ENCODE measurements around the gene SEC24D. TPM values are rescaled to one million over a fixed set of nuclear protein-coding genes. Genes with fewer than 3 reads are reported as not detected.

Gene SEC24D
- total RNA-seq, 1 experiment from 2014 or later: 61.5 TPM

DNA sequence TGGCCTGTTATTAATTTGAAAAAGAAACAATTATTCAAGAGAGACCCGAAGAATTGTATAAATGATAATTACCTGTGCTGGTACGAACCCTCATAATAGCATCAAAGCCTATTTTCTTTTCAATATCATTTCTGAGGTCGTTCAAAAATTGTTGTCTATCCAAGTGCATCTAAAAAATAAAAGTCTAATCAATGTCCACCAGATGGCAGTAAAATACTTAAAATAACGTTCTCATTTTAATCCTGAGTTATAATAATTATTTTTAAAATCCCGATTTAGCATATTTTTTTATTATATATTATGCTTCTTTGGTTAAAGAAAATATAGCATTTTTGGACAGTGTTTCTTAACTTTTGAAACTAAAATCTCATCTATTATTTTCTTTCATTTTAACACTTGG, 95.1 kb downstream of the SEC24D start:
- Histone ChIP-seq H2AFZ (ENCODE audit: low read length) (no peak overlapping the region), H2BK120ac (ENCODE audit: low read depth, low read length, poor library complexity, severe bottlenecking) (no peak overlapping the region), H3K9ac (ENCODE audit: extremely low read depth, insufficient read length, low read length) (no peak overlapping the region), H3K27ac (ENCODE audit: insufficient read length, low read depth, low read length) (no peak overlapping the region), H3K4me1 (ENCODE audit: insufficient read depth, low read length) (no peaks in the 10 kb centered on the region; the same call in 1 of the 2 replicates), H2BK12ac (ENCODE audit: insufficient read length, low read depth, low read length) (no peak overlapping the region), H2AK5ac (ENCODE audit: insufficient read length, low read length) (no peak overlapping the region), H3K23me2 (ENCODE audit: insufficient read length, low read depth, low read length, poor library complexity, severe bottlenecking) (no peaks in the 10 kb centered on the region), H2BK5ac (ENCODE audit: insufficient read length, low read length) (no peak overlapping the region), H4K8ac (replicated peaks; ENCODE audit: insufficient read length, low read depth, low read length) (no peak overlapping the region), H3K56ac (ENCODE audit: insufficient read length, low read depth, low read length) (no peak overlapping the region), H4K5ac (ENCODE audit: insufficient read length, low read depth, low read length) (no peak overlapping the region), H2BK20ac (ENCODE audit: low read depth, low read length, poor library complexity, severe bottlenecking) (no peak overlapping the region), H3K27me3 (ENCODE audit: insufficient read depth, low read length) (no peaks in the 10 kb centered on the region), H2BK15ac (ENCODE audit: low read depth, low read length) (no peak overlapping the region), H3K79me2 (ENCODE audit: insufficient read depth, low read length) (no peaks in the 10 kb centered on the region), H3K79me1 (ENCODE audit: insufficient read depth, low read depth, low read length, poor library complexity, severe bottlenecking) (no peaks in the 10 kb centered on the region), H4K91ac (ENCODE audit: insufficient read length, low read depth, low read length) (no peak overlapping the region), H3K4me2 (ENCODE audit: insufficient read depth, insufficient read length, low read length) (no peak overlapping the region), H3K9me3 (ENCODE audit: control insufficient read depth, low read depth, low read length) (no peaks in the 10 kb centered on the region), H3K23ac (ENCODE audit: insufficient read length, low read depth, low read length) (no peak overlapping the region), H3K4ac (ENCODE audit: low read depth, low read length) (no peak overlapping the region), H3K14ac (ENCODE audit: insufficient read depth, low read length) (no peak overlapping the region), H3K18ac (ENCODE audit: insufficient read length, low read depth, low read length) (no peak overlapping the region), H4K20me1 (ENCODE audit: control insufficient read depth, insufficient read depth, insufficient read length) (no peaks in the 10 kb centered on the region), H3T11ph (ENCODE audit: low read length) (no peak overlapping the region)
- H3K36me3 Mint-ChIP-seq (ENCODE audit: insufficient read depth in 1 of 3, low read depth in 3 of 3): peaks cover 23 to 71% (median 46%) of the 10 kb centered on the region in 3 experiments
- H3K27me3 Mint-ChIP-seq (ENCODE audit: low read depth): no peaks in the 10 kb centered on the region
- H3K27ac Mint-ChIP-seq: no peak overlapping the region
- TF ChIP-seq, protein P1, sequence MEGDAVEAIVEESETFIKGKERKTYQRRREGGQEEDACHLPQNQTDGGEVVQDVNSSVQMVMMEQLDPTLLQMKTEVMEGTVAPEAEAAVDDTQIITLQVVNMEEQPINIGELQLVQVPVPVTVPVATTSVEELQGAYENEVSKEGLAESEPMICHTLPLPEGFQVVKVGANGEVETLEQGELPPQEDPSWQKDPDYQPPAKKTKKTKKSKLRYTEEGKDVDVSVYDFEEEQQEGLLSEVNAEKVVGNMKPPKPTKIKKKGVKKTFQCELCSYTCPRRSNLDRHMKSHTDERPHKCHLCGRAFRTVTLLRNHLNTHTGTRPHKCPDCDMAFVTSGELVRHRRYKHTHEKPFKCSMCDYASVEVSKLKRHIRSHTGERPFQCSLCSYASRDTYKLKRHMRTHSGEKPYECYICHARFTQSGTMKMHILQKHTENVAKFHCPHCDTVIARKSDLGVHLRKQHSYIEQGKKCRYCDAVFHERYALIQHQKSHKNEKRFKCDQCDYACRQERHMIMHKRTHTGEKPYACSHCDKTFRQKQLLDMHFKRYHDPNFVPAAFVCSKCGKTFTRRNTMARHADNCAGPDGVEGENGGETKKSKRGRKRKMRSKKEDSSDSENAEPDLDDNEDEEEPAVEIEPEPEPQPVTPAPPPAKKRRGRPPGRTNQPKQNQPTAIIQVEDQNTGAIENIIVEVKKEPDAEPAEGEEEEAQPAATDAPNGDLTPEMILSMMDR (conservative IDR thresholded peaks at IDR 0.05): peak; percentile 66
- no peak for DNase-seq
- no peaks in the 10 kb centered on the region for H3K9me3 Mint-ChIP-seq
- no peaks in the 10 kb centered on the region for H3K4me1 Mint-ChIP-seq
- no peak overlapping the region for H3K4me3 Mint-ChIP-seq
- no CpG with 5 or more reads among the region's 5 CpGs for WGBS (ENCODE audit: extremely low coverage, insufficient read length, low lambda C conversion rate)
